Endothelial cell of umbilical vein (primary cell): ENCODE measurements around the gene TTI1. TPM values are rescaled to one million over a fixed set of nuclear protein-coding genes. Genes with fewer than 3 reads are reported as not detected.

ENCODE experiments used
- BruUV-seq: library from RNA; stranded (reverse); fragments of 400-500 nt; replicated peaks from 2 replicates; lab custom pipeline; 2021; lab: Mats Ljungman, UMichigan
- CTCF ChIA-PET: fragments of 300-600, 350-600 bp; sonication (Branson Sonifier 250); formaldehyde crosslinking; loops from one replicate; lab custom pipeline; 2021; ENCODE audit warnings: antibody characterized with exemption, inconsistent platforms; lab: Charles Lee
- POLR2A ChIA-PET: fragments of 300-600, 350-600 bp; sonication (Branson Sonifier 250); formaldehyde crosslinking; loops from one replicate; lab custom pipeline; 2021; ENCODE audit warnings: antibody characterized with exemption, inconsistent platforms; lab: Charles Lee
- DNase-seq: peaks from one replicate; pipeline ENCODE4 v3.0.0-alpha.2; 2011; ENCODE audit warnings: low read depth, low spot score
- FAIRE-seq: peaks from 2 replicates; lab custom pipeline; 2011; peaks lifted over from hg19 to GRCh38; lab: Jason Lieb, UNC
- H2AFZ ChIP-seq: 2 replicates; pipeline ENCODE4 v1.6.0; 2012; ENCODE audit warnings: low read depth, low read length, control low read depth, inconsistent platforms
- H3K27ac ChIP-seq: 2 replicates; pipeline ENCODE4 v1.5.1; 2011; ENCODE audit warnings: low read depth, mild to moderate bottlenecking, control low read depth, low read length, moderate library complexity; ENCODE audit not compliant: insufficient read depth
- H3K27me3 ChIP-seq, 2 experiments: 2 replicates each; pipeline versions ENCODE4 v1.6.0 to v1.6.1; 2011; ENCODE audit warnings: low read length in 2 of 2, mixed read lengths in 1 of 2; ENCODE audit not compliant: control insufficient read depth in 2 of 2, insufficient read depth in 2 of 2
- H3K36me3 ChIP-seq, 2 experiments: 2 replicates in 1 of 2; 3 replicates in 1 of 2; pipeline ENCODE4 v1.5.1; 2011; ENCODE audit warnings: low read length in 2 of 2, mild to moderate bottlenecking in 1 of 2, moderate library complexity in 1 of 2; ENCODE audit not compliant: control insufficient read depth in 2 of 2, insufficient read depth in 2 of 2; ENCODE audit errors: extremely low read depth in 1 of 2
- H3K4me1 ChIP-seq: 3 replicates; pipeline ENCODE4 v1.5.1; 2011; ENCODE audit warnings: mild to moderate bottlenecking, low read length; ENCODE audit not compliant: control insufficient read depth, insufficient read depth; ENCODE audit errors: extremely low read depth
- H3K4me2 ChIP-seq: 2 replicates; pipeline ENCODE4 v1.6.1; 2011; ENCODE audit warnings: low read length, control low read depth, mixed read lengths; ENCODE audit not compliant: insufficient read depth
- H3K4me3 ChIP-seq, 3 experiments: fragments of 200-600 bp in 1 of 3; sonication (generic), shearing (Covaris generic) in 1 of 3; replicated peaks in 1 of 3; 2 replicates each; pipeline ENCODE4 v1.5.1; 2011 to 2016; ENCODE audit warnings: control low read depth in 3 of 3, low read length in 3 of 3, mild to moderate bottlenecking in 2 of 3, inconsistent platforms in 1 of 3, low read depth in 1 of 3, moderate library complexity in 1 of 3; ENCODE audit not compliant: insufficient read depth in 1 of 3
- H3K79me2 ChIP-seq: 2 replicates; pipeline ENCODE4 v1.6.0; 2012; ENCODE audit warnings: low read length, inconsistent platforms; ENCODE audit not compliant: control insufficient read depth, insufficient read depth
- H3K9ac ChIP-seq: replicated peaks from 2 replicates; pipeline ENCODE3; 2011; ENCODE audit warnings: low read length, control low read depth; ENCODE audit not compliant: insufficient read depth; ENCODE audit errors: extremely low read depth
- H3K9me1 ChIP-seq: replicated peaks from 3 replicates; pipeline ENCODE4 v1.6.0; 2011; ENCODE audit warnings: mild to moderate bottlenecking, low read length; ENCODE audit not compliant: control insufficient read depth, insufficient read depth; ENCODE audit errors: extremely low read depth
- H3K9me3 ChIP-seq: replicated peaks from 2 replicates; pipeline ENCODE4 v1.5.1; 2012; ENCODE audit warnings: low read length, inconsistent platforms; ENCODE audit not compliant: control insufficient read depth, insufficient read depth
- H4K20me1 ChIP-seq: replicated peaks from 2 replicates; pipeline ENCODE3; 2011; ENCODE audit warnings: mild to moderate bottlenecking, low read length; ENCODE audit not compliant: control insufficient read depth, insufficient read depth; ENCODE audit errors: extremely low read depth
- EZH2 ChIP-seq: IDR thresholded peaks from 2 replicates; pipeline ENCODE4 v1.6.1; 2012; ENCODE audit warnings: borderline replicate concordance, low read depth, mild to moderate bottlenecking, moderate library complexity, low read length, inconsistent platforms; ENCODE audit not compliant: severe bottlenecking
- FOS ChIP-seq: IDR thresholded peaks from 2 replicates; pipeline ENCODE4 v1.6.1; 2011; ENCODE audit warnings: mild to moderate bottlenecking, low read length, moderate library complexity, borderline replicate concordance; ENCODE audit not compliant: insufficient read depth
- GATA2 ChIP-seq: IDR thresholded peaks from 2 replicates; pipeline ENCODE4 v1.7.0; 2011; ENCODE audit warnings: low read depth, mild to moderate bottlenecking, moderate library complexity, mixed read lengths, low read length; ENCODE audit not compliant: insufficient read length, insufficient read depth
- JUN ChIP-seq: IDR thresholded peaks from 2 replicates; pipeline ENCODE4 v1.6.1; 2011; ENCODE audit warnings: borderline replicate concordance, low read depth; ENCODE audit not compliant: insufficient read length, insufficient read depth
- MYC ChIP-seq: IDR thresholded peaks from one replicate; pipeline ENCODE4 v1.6.1; 2011; ENCODE audit warnings: mild to moderate bottlenecking, low read depth, low read length
- POLR2A ChIP-seq: IDR thresholded peaks from 2 replicates; pipeline ENCODE4 v1.6.1; 2012; ENCODE audit warnings: low read depth, mild to moderate bottlenecking, control low read depth, low read length
- POLR2AphosphoS5 ChIP-seq: IDR thresholded peaks from 2 replicates; pipeline ENCODE4 v1.6.1; 2012; ENCODE audit warnings: low read depth, mild to moderate bottlenecking, control low read depth, low read length, moderate library complexity; ENCODE audit not compliant: insufficient read depth
- dilution Hi-C: fragments of 300-500 bp; cut with MboI; formaldehyde crosslinking; loops from one replicate; pipeline ENCODE4 v1.15.0; 2019; ENCODE audit warnings: low sequenced_read_pairs; ENCODE audit not compliant: extremely low pct_ligation_motif_present
- intact Hi-C: fragments of 100-400 bp; cut with micrococcal nuclease; formaldehyde crosslinking; loops from one replicate; pipeline ENCODE4 v1.10.0; 2022
- polyA plus RNA-seq, 4 experiments: library from polyadenylated mRNA; depleted of rRNA in 3 of 4; stranded (reverse) in 3 of 4; unstranded in 1 of 4; fragments of >200 nt; gene quantifications; 2 replicates each; pipeline versions ENCODE4 v1.2.1 to v1.2.3, GENCODE V29; 2011 to 2012; ENCODE audit warnings: missing spikeins in 1 of 4
- total RNA-seq: library from RNA; stranded (reverse); gene quantifications from 2 replicates; pipeline ENCODE4 v1.2.3, GENCODE V29; 2021
- TF ChIP-seq, protein P1 (sequence below): IDR thresholded peaks from 2 replicates; pipeline ENCODE4 v1.6.1; 2011; ENCODE audit not compliant: insufficient read depth, insufficient read length
- TF ChIP-seq, protein P2 (sequence below), 2 donors: IDR thresholded peaks; 1 replicate in 1 of 2; 2 replicates in 1 of 2; pipeline ENCODE4 v1.5.1; 2011; ENCODE audit warnings: low read length in 2 of 2, mild to moderate bottlenecking in 2 of 2, moderate library complexity in 2 of 2, control low read depth in 1 of 2, inconsistent platforms in 1 of 2, low read depth in 1 of 2; ENCODE audit not compliant: insufficient read depth in 1 of 2; ENCODE audit errors: extremely low read depth in 1 of 2

The TTI1 gene
- total and polyA plus RNA-seq, 2 donors (not counting 3 experiments of a cell fraction or from before 2014, with no cell fraction given): 13.2 to 23.2 TPM

DNA sequence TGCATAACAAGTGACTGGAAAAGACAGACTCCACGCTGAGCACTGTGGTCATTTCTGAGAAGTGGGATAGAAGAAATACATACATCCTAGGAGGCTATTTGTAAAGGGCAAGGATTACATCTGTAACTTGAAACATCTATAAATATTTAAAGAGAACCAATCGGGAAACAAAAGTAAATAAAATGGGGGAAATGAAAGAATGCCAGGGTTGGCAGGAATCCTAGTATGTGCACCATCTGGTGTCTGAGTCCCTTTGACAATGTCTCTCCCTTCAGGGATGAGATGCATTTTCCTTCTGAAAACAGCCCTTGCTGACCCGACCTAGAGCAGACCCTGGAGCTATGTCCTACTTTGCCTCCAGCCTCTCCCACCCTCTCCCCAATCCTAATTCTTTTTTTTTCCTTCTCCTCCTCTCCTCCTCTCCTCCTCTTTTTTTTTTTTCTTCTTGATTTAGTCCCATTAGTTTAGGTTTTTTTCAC, 77.1 kb downstream of the TTI1 start:
- TF ChIP-seq JUN (no peak), POLR2AphosphoS5 (no peak), GATA2 (no peak), FOS (no peak), EZH2 (no peak), POLR2A (no peak), MYC (no peak)
- TF ChIP-seq, protein P1, sequence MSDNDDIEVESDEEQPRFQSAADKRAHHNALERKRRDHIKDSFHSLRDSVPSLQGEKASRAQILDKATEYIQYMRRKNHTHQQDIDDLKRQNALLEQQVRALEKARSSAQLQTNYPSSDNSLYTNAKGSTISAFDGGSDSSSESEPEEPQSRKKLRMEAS: no peak
- TF ChIP-seq, protein P2, sequence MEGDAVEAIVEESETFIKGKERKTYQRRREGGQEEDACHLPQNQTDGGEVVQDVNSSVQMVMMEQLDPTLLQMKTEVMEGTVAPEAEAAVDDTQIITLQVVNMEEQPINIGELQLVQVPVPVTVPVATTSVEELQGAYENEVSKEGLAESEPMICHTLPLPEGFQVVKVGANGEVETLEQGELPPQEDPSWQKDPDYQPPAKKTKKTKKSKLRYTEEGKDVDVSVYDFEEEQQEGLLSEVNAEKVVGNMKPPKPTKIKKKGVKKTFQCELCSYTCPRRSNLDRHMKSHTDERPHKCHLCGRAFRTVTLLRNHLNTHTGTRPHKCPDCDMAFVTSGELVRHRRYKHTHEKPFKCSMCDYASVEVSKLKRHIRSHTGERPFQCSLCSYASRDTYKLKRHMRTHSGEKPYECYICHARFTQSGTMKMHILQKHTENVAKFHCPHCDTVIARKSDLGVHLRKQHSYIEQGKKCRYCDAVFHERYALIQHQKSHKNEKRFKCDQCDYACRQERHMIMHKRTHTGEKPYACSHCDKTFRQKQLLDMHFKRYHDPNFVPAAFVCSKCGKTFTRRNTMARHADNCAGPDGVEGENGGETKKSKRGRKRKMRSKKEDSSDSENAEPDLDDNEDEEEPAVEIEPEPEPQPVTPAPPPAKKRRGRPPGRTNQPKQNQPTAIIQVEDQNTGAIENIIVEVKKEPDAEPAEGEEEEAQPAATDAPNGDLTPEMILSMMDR (IDR thresholded peaks at IDR 0.05; ENCODE audit: extremely low read depth in 1 of 2, insufficient read depth in 1 of 2, low read depth in 1 of 2, low read length in 2 of 2): no peak
- ChIA-PET POLR2A (no interaction called here), CTCF (interaction anchor here (1.2 kb wide), 1 partner anchor 15 kb away, joined by 4 read pairs; no protein-coding TSS in a partner anchor)
- intact Hi-C loops (no loop called here), dilution Hi-C loops (no loop called here)
- H4K20me1 ChIP-seq: no peaks in the 10 kb centered on the region
- no peak overlapping the region for H2AFZ ChIP-seq
- no peak overlapping the region for H3K4me2 ChIP-seq
- H3K9ac ChIP-seq: no peak overlapping the region
- H3K79me2 ChIP-seq: no peaks in the 10 kb centered on the region
- no peaks in the 10 kb centered on the region for H3K4me1 ChIP-seq
- no peak for DNase-seq
- FAIRE-seq: no peak
- no peaks in the 10 kb centered on the region for H3K36me3 ChIP-seq
- no TSS peak for BruUV-seq
- no peaks in the 10 kb centered on the region for H3K9me3 ChIP-seq
- no peak overlapping the region for H3K27ac ChIP-seq
- peaks cover 21 to 37% of the 10 kb centered on the region in 2 experiments for H3K27me3 ChIP-seq
- no peak overlapping the region for H3K4me3 ChIP-seq
- no peaks in the 10 kb centered on the region for H3K9me1 ChIP-seq
